Uterus (tissue), 4 donors: Measurements from ENCODE around the gene FAM81B. TPM values are rescaled to one million over a fixed set of nuclear protein-coding genes. Genes with fewer than 3 reads are reported as not detected.
"Not testable (repeated sequence)": the region's sequence is repeated elsewhere in the genome, so short reads cannot be mapped to it uniquely, and the experiment has no call there.

Experiments
- DNase-seq, 2 donors: peaks; one replicate each; pipeline ENCODE4 v3.0.0-alpha.2; 2019 to 2020
- H3K27ac ChIP-seq, 2 donors: fragments of 200-600 bp; sonication (generic); 1 replicate in 1 of 2; 2 replicates in 1 of 2; pipeline ENCODE4 v1.5.1; 2016 to 2018
- H3K27me3 ChIP-seq, 2 donors: fragments of 200-600 bp; sonication (generic); one replicate each; pipeline ENCODE4 v1.5.1; 2018 to 2019; ENCODE audit warnings: control low read depth in 1 of 2
- H3K36me3 ChIP-seq, 2 donors: fragments of 200-600 bp; sonication (generic); one replicate each; pipeline ENCODE4 v1.5.1; 2019; ENCODE audit warnings: control low read depth in 1 of 2
- H3K4me1 ChIP-seq, 2 donors: fragments of 200-600 bp; sonication (generic); one replicate each; pipeline ENCODE4 v1.5.1; 2018 to 2019; ENCODE audit warnings: control low read depth in 1 of 2
- H3K4me3 ChIP-seq, 2 donors: fragments of 200-600 bp; sonication (generic); 1 replicate in 1 of 2; 2 replicates in 1 of 2; pipeline ENCODE4 v1.5.1; 2018 to 2019; ENCODE audit warnings: mild to moderate bottlenecking in 1 of 2
- H3K9me3 ChIP-seq, 2 donors: fragments of 200-600 bp; sonication (generic); one replicate each; pipeline ENCODE4 v1.5.1; 2019; ENCODE audit warnings: control low read depth in 1 of 2
- CTCF ChIP-seq, 4 experiments: fragments of 200-600 bp in 2 of 4; fragments of 450-650 bp in 2 of 4; sonication (generic) in 2 of 4; IDR thresholded peaks; one replicate each; pipeline ENCODE4 v1.5.1; 2016 to 2019; ENCODE audit warnings: antibody characterized with exemption in 4 of 4, mild to moderate bottlenecking in 2 of 4, moderate library complexity in 1 of 4
- POLR2A ChIP-seq, 2 donors: fragments of 450-650 bp; IDR thresholded peaks; one replicate each; pipeline ENCODE4 v1.6.1; 2016; ENCODE audit warnings: antibody characterized with exemption in 2 of 2, mild to moderate bottlenecking in 1 of 2, moderate library complexity in 1 of 2
- intact Hi-C: fragments of 100-400 bp; cut with DNase I; formaldehyde crosslinking; loops from one replicate; pipeline ENCODE4 v1.15.1; 2023; ENCODE audit warnings: low total_unique reads
- total RNA-seq, 4 donors: library from RNA; depleted of rRNA in 3 of 4; stranded (reverse); fragments of >200 nt in 3 of 4; gene quantifications; one replicate each; pipeline versions ENCODE4 v1.1.0 to v1.2.4, GENCODE V29; 2014 to 2023
- donor health status: DM: yes; HTN: yes; CAD: no.

Gene FAM81B
- total RNA-seq, 4 donors from 2014 or later = 6.5 TPM; not detected in 3

GRCh38 chr5:95358320-95358719 lies 32.8 kb upstream of the FAM81B start:
- intact Hi-C loops = no loop called here
- H3K4me3 ChIP-seq = no peak overlapping the region
- H3K36me3 ChIP-seq = no peaks in the 10 kb centered on the region
- H3K27me3 ChIP-seq = no peaks in the 10 kb centered on the region
- no peak for DNase-seq
- H3K9me3 ChIP-seq = no peaks in the 10 kb centered on the region
- no peak for TF ChIP-seq POLR2A (IDR thresholded peaks at IDR 0.05)
- no peaks in the 10 kb centered on the region for H3K4me1 ChIP-seq
- no peak overlapping the region for H3K27ac ChIP-seq

GRCh38 chr5:95358848-95359247 lies 32.3 kb upstream of the FAM81B start:
- Histone ChIP-seq H3K4me3 (no peak overlapping the region), H3K9me3 (no peaks in the 10 kb centered on the region), H3K36me3 (no peaks in the 10 kb centered on the region), H3K4me1 (no peaks in the 10 kb centered on the region), H3K27ac (no peak overlapping the region), H3K27me3 (no peaks in the 10 kb centered on the region)
- DNase-seq = no peak
- TF ChIP-seq CTCF (IDR thresholded peaks at IDR 0.05) (no peak), POLR2A (IDR thresholded peaks at IDR 0.05) (no peak)
- intact Hi-C loops = no loop called here

- H3K4me1 ChIP-seq, H3K9me3 ChIP-seq, DNase-seq, H3K4me3 ChIP-seq, H3K36me3 ChIP-seq, intact Hi-C loops, H3K27me3 ChIP-seq, H3K27ac ChIP-seq: not testable (repeated sequence)
Observed at GRCh38 chr5:95360667-95361066, 30.5 kb upstream of the FAM81B start.

- no peaks in the 10 kb centered on the region for H3K36me3 ChIP-seq
- no peak for DNase-seq
- no peak for TF ChIP-seq CTCF (IDR thresholded peaks at IDR 0.05)
- no peak for TF ChIP-seq POLR2A (IDR thresholded peaks at IDR 0.05)
Observed at GRCh38 chr5:95365302-95366095, 25.7 kb upstream of the FAM81B start.

GRCh38 chr5:95369782-95370181 lies 21.4 kb upstream of the FAM81B start:
- intact Hi-C loops = no loop called here
- DNase-seq = no peak
- H3K27ac ChIP-seq = no peak overlapping the region

More at GRCh38 chr5:95365302-95366095, 25.7 kb upstream of the FAM81B start:
- Histone ChIP-seq H3K27ac (no peak overlapping the region), H3K4me3 (no peak overlapping the region), H3K9me3 (no peaks in the 10 kb centered on the region), H3K4me1 (no peaks in the 10 kb centered on the region), H3K27me3 (no peaks in the 10 kb centered on the region)
- intact Hi-C loops = no loop called here

More at GRCh38 chr5:95369782-95370181, 21.4 kb upstream of the FAM81B start:
- Histone ChIP-seq H3K9me3 (no peaks in the 10 kb centered on the region), H3K4me1 (no peaks in the 10 kb centered on the region), H3K27me3 (no peaks in the 10 kb centered on the region), H3K36me3 (no peaks in the 10 kb centered on the region), H3K4me3 (no peak overlapping the region)
- TF ChIP-seq POLR2A (IDR thresholded peaks at IDR 0.05) = no peak
- TF ChIP-seq CTCF (IDR thresholded peaks at IDR 0.05) = no peak
